Measurements from ENCODE around the gene CTPS1.

Gene CTPS1

GRCh38 chr1:40949563-40949962 lies 29.9 kb upstream of the CTPS1 start:
- TF ChIP-seq CTCF (IDR thresholded peaks at IDR 0.05; ENCODE audit: extremely low read depth, insufficient read depth, missing control alignments) = no peak
- in situ Hi-C loops (cut with MboI; ENCODE audit: low pct_unique_long_range_greater_than_20kb, low sequenced_read_pairs, unreplicated experiment) = no loop called here
- no peak for DNase-seq (ENCODE audit: low spot score)

GRCh38 chr1:40951943-40952743 lies 27.4 kb upstream of the CTPS1 start:
- in situ Hi-C loops (cut with MboI; ENCODE audit: low pct_unique_long_range_greater_than_20kb, low sequenced_read_pairs, unreplicated experiment) = loop anchor here (10.0 kb wide), 1 partner anchor 97 kb away; no protein-coding TSS in a partner anchor
- peak; percentile 94 for TF ChIP-seq CTCF (IDR thresholded peaks at IDR 0.05; ENCODE audit: extremely low read depth, insufficient read depth, missing control alignments)
- peak; percentile 77 for DNase-seq (ENCODE audit: low spot score)

GRCh38 chr1:40952744-40953315 lies 26.7 kb upstream of the CTPS1 start:
- no peak for DNase-seq (ENCODE audit: low spot score)
- peak; percentile 5 for TF ChIP-seq CTCF (IDR thresholded peaks at IDR 0.05; ENCODE audit: extremely low read depth, insufficient read depth, missing control alignments)
- in situ Hi-C loops (cut with MboI; ENCODE audit: low pct_unique_long_range_greater_than_20kb, low sequenced_read_pairs, unreplicated experiment) = loop anchor here (10.0 kb wide), 1 partner anchor 98 kb away; no protein-coding TSS in a partner anchor

GRCh38 chr1:40954626-40955025 lies 24.9 kb upstream of the CTPS1 start:
- in situ Hi-C loops (cut with MboI; ENCODE audit: low pct_unique_long_range_greater_than_20kb, low sequenced_read_pairs, unreplicated experiment) = loop anchor here (10.0 kb wide), 1 partner anchor 100 kb away; no protein-coding TSS in a partner anchor
- DNase-seq (ENCODE audit: low spot score) = no peak
- no peak for TF ChIP-seq CTCF (IDR thresholded peaks at IDR 0.05; ENCODE audit: extremely low read depth, insufficient read depth, missing control alignments)

GRCh38 chr1:40955266-40955665 lies 24.2 kb upstream of the CTPS1 start:
- no peak for TF ChIP-seq CTCF (IDR thresholded peaks at IDR 0.05; ENCODE audit: extremely low read depth, insufficient read depth, missing control alignments)
- DNase-seq (ENCODE audit: low spot score) = no peak
- in situ Hi-C loops (cut with MboI; ENCODE audit: low pct_unique_long_range_greater_than_20kb, low sequenced_read_pairs, unreplicated experiment) = loop anchor here (10.0 kb wide), 1 partner anchor 100 kb away; no protein-coding TSS in a partner anchor

GRCh38 chr1:40956407-40956806 lies 23.1 kb upstream of the CTPS1 start:
- DNase-seq (ENCODE audit: low spot score) = no peak
- in situ Hi-C loops (cut with MboI; ENCODE audit: low pct_unique_long_range_greater_than_20kb, low sequenced_read_pairs, unreplicated experiment) = loop anchor here (10.0 kb wide), 1 partner anchor 102 kb away; no protein-coding TSS in a partner anchor
- TF ChIP-seq CTCF (IDR thresholded peaks at IDR 0.05; ENCODE audit: extremely low read depth, insufficient read depth, missing control alignments) = no peak

Measured in GM13977 (cell line).